IPS DF 4.7 (cell line): ENCODE measurements around the gene MRPS25.

Experiments
- DNase-seq: peaks from one replicate; pipeline ENCODE4 v3.0.0-alpha.2; 2013; ENCODE audit warnings: low spot score; ENCODE audit errors: extremely low read depth

The MRPS25 gene

GRCh38 chr3:15064835-15065549 is at the start of gene MRPS25:
Gene MRPS25 (minus strand): TSS chr3:15065315. CDS start chr3:15065194, 121 bp downstream.
- peak; percentile 49 for DNase-seq

GRCh38 chr3:15113884-15114283 is 48.8 kb upstream of the MRPS25 start:
- DNase-seq, result no peak

GRCh38 chr3:15113471-15113870 is 48.4 kb upstream of the MRPS25 start:
- no peak for DNase-seq

GRCh38 chr3:15112011-15112410 is 46.9 kb upstream of the MRPS25 start:
- DNase-seq, result no peak

GRCh38 chr3:15110206-15110605 is 45.1 kb upstream of the MRPS25 start:
- no peak for DNase-seq

- DNase-seq, result no peak
Measured at GRCh38 chr3:15108869-15109268, 43.8 kb upstream of the MRPS25 start.

GRCh38 chr3:15108082-15108545 is 43.0 kb upstream of the MRPS25 start:
- no peak for DNase-seq

- DNase-seq, result no peak
Measured at GRCh38 chr3:15107075-15107947, 42.2 kb upstream of the MRPS25 start.

- no peak for DNase-seq
Measured at GRCh38 chr3:15102836-15103235, 37.7 kb upstream of the MRPS25 start.

- DNase-seq, result no peak
Measured at GRCh38 chr3:15102256-15102655, 37.1 kb upstream of the MRPS25 start.

GRCh38 chr3:15099364-15100098 is 34.4 kb upstream of the MRPS25 start:
- DNase-seq, result no peak

- DNase-seq, result peak; percentile 76
Measured at GRCh38 chr3:15098503-15099363, 33.6 kb upstream of the MRPS25 start, which contains the start of gene RBSN. Gene RBSN (minus strand): TSS chr3:15099148. CDS start chr3:15096120, 3,028 bp downstream.

- no peak for DNase-seq
Measured at GRCh38 chr3:15097891-15098290, 32.8 kb upstream of the MRPS25 start.

GRCh38 chr3:15096046-15096445 is 30.9 kb upstream of the MRPS25 start:
- no peak for DNase-seq

- no peak for DNase-seq
Measured at GRCh38 chr3:15094187-15094875, 29.2 kb upstream of the MRPS25 start.

- DNase-seq, result no peak
Measured at GRCh38 chr3:15092686-15093085, 27.6 kb upstream of the MRPS25 start.

GRCh38 chr3:15091575-15091974 is 26.5 kb upstream of the MRPS25 start:
- no peak for DNase-seq

- DNase-seq, result no peak
Measured at GRCh38 chr3:15089201-15089600, 24.1 kb upstream of the MRPS25 start.

GRCh38 chr3:15086699-15087098 is 21.6 kb upstream of the MRPS25 start:
- DNase-seq, result no peak

- DNase-seq, result no peak
Measured at GRCh38 chr3:15086263-15086662, 21.1 kb upstream of the MRPS25 start.
